Naive thymus-derived CD4-positive, alpha-beta T cell (primary cell): ENCODE results near the gene LGI2. TPM values are rescaled to one million over a fixed set of nuclear protein-coding genes. Genes with fewer than 3 reads are reported as not detected.
A peak's percentile ranks its signal among the peaks of the same experiment; 100 is the strongest.

ENCODE experiments used
- ATAC-seq: fragments of 150-1000 bp; cut with Tn5 transposase; 2 replicates; pipeline ENCODE4 v1.10.0; 2021; ENCODE audit warnings: mild to moderate bottlenecking, moderate library complexity
- CTCF ChIA-PET: fragments of 350-600 bp; sonication (Branson Sonifier 250); formaldehyde crosslinking; loops from one replicate; lab custom pipeline; 2021; ENCODE audit warnings: antibody characterized with exemption; lab: Charles Lee
- POLR2A ChIA-PET: fragments of 350-600 bp; sonication (Branson Sonifier 250); formaldehyde crosslinking; loops from one replicate; lab custom pipeline; 2021; ENCODE audit warnings: antibody characterized with exemption, inconsistent platforms; lab: Charles Lee
- DNase-seq, 9 donors: peaks; one replicate each; pipeline versions ENCODE4 v3.0.0 to v3.0.0-alpha.2; 2020 to 2022; ENCODE audit warnings: mixed read lengths in 1 of 9
- H3K27ac ChIP-seq: one replicate; pipeline ENCODE4 v1.7.0; 2013; ENCODE audit warnings: mild to moderate bottlenecking, low read depth, low read length, moderate library complexity
- H3K27me3 ChIP-seq, 2 donors: one replicate each; pipeline ENCODE4 v1.7.0; 2013; ENCODE audit warnings: low read length in 2 of 2, mild to moderate bottlenecking in 2 of 2, moderate library complexity in 2 of 2; ENCODE audit not compliant: control insufficient read depth in 2 of 2, insufficient read depth in 2 of 2
- H3K36me3 ChIP-seq, 3 experiments: 1 replicate in 2 of 3; 2 replicates in 1 of 3; pipeline ENCODE4 v1.7.0; 2013; ENCODE audit warnings: low read length in 3 of 3, mild to moderate bottlenecking in 3 of 3, moderate library complexity in 1 of 3; ENCODE audit not compliant: insufficient read depth in 3 of 3, control insufficient read depth in 2 of 3
- H3K4me1 ChIP-seq, 2 donors: one replicate each; pipeline ENCODE4 v1.7.0; 2013; ENCODE audit warnings: low read length in 2 of 2, mild to moderate bottlenecking in 2 of 2, moderate library complexity in 1 of 2; ENCODE audit not compliant: control insufficient read depth in 2 of 2, insufficient read depth in 2 of 2
- H3K4me3 ChIP-seq: 2 replicates; pipeline ENCODE4 v1.7.0; 2013; ENCODE audit warnings: mild to moderate bottlenecking, low read length
- H3K9me3 ChIP-seq, 3 experiments: 1 replicate in 2 of 3; 2 replicates in 1 of 3; pipeline ENCODE4 v1.7.0; 2013; ENCODE audit warnings: low read length in 3 of 3; ENCODE audit not compliant: control insufficient read depth in 2 of 3
- H3K27ac Mint-ChIP-seq, 9 donors: one replicate each; pipeline ENCODE4 v1.8.0; 2020 to 2022; ENCODE audit warnings: mixed read lengths in 9 of 9, mild to moderate bottlenecking in 8 of 9, moderate library complexity in 5 of 9, inconsistent platforms in 2 of 9
- H3K27me3 Mint-ChIP-seq, 5 donors: one replicate each; pipeline ENCODE4 v1.8.0; 2021 to 2022; ENCODE audit warnings: mixed read lengths in 5 of 5, mild to moderate bottlenecking in 1 of 5
- H3K36me3 Mint-ChIP-seq, 5 donors: one replicate each; pipeline ENCODE4 v1.8.0; 2020 to 2022; ENCODE audit warnings: mixed read lengths in 5 of 5, mild to moderate bottlenecking in 3 of 5, inconsistent platforms in 1 of 5
- H3K4me1 Mint-ChIP-seq, 7 donors: one replicate each; pipeline ENCODE4 v1.8.0; 2020 to 2022; ENCODE audit warnings: mixed read lengths in 7 of 7, mild to moderate bottlenecking in 3 of 7, inconsistent platforms in 1 of 7
- H3K4me3 Mint-ChIP-seq, 10 donors: one replicate each; pipeline ENCODE4 v1.8.0; 2020 to 2022; ENCODE audit warnings: mild to moderate bottlenecking in 10 of 10, mixed read lengths in 10 of 10, moderate library complexity in 6 of 10, inconsistent platforms in 2 of 10
- H3K9me3 Mint-ChIP-seq, 11 donors: one replicate each; pipeline ENCODE4 v1.8.0; 2020 to 2022; ENCODE audit warnings: mixed read lengths in 11 of 11, mild to moderate bottlenecking in 4 of 11, inconsistent platforms in 1 of 11, moderate library complexity in 1 of 11
- intact Hi-C, 2 donors: fragments of 100-400 bp; cut with micrococcal nuclease; formaldehyde crosslinking; loops; one replicate each; pipeline ENCODE4 v1.15.1; 2023
- polyA plus RNA-seq, 2 donors: library from polyadenylated mRNA; unstranded; fragments of 300-500 nt; fragmentation: Illumina TruSeq; gene quantifications; one replicate each; pipeline ENCODE4 v1.2.3, GENCODE V29; 2021
- total RNA-seq, 6 experiments: library from RNA in 5 of 6; stranded (reverse) in 5 of 6; gene quantifications; 1 replicate in 5 of 6; 2 replicates in 1 of 6; pipeline ENCODE4 v1.2.3 and lab custom pipeline; 2021 to 2026

LGI2 gene
- total and polyA plus RNA-seq, 7 experiments from 2014 or later, result not detected

GRCh38 chr4:25029479-25030276 lies 1.1 kb downstream of the LGI2 start:
- no peak overlapping the region for H3K27ac Mint-ChIP-seq
- ATAC-seq (no peak), DNase-seq (no peak)
- no peaks in the 10 kb centered on the region for H3K9me3 ChIP-seq
- H3K4me3 Mint-ChIP-seq, result peak overlapping the region; percentile 9 to 71 (median 44)
- no peak overlapping the region for H3K27ac ChIP-seq
- no peak overlapping the region for H3K4me3 ChIP-seq
- H3K9me3 Mint-ChIP-seq, result peaks cover 3 to 13% (median 8%) of the 10 kb centered on the region in 11 donors
- ChIA-PET POLR2A (no interaction called here), CTCF (no interaction called here)
- no peaks in the 10 kb centered on the region for H3K36me3 ChIP-seq
- peaks cover 68 to 83% (median 76%) of the 10 kb centered on the region in 5 donors for H3K27me3 Mint-ChIP-seq
- H3K4me1 Mint-ChIP-seq, result peaks cover 0 to 10% (median 6%) of the 10 kb centered on the region in 7 donors
- H3K36me3 Mint-ChIP-seq, result no peaks in the 10 kb centered on the region
- no peaks in the 10 kb centered on the region for H3K4me1 ChIP-seq
- H3K27me3 ChIP-seq, result peaks cover 0 to 4% of the 10 kb centered on the region in 2 donors
- intact Hi-C loops, result no loop called here

- no peak for DNase-seq
- Mint-ChIP-seq H3K4me3 (peak overlapping the region in 3 of 10 donors; percentile 12 to 71 (median 65)), H3K4me1 (peaks cover 0 to 10% (median 6%) of the 10 kb centered on the region in 7 donors), H3K9me3 (peaks cover 0 to 11% (median 2%) of the 10 kb centered on the region in 11 donors), H3K27ac (no peak overlapping the region), H3K36me3 (no peaks in the 10 kb centered on the region), H3K27me3 (peaks cover 69 to 80% (median 76%) of the 10 kb centered on the region in 5 donors)
- no peak for ATAC-seq
- CTCF ChIA-PET, result no interaction called here
- POLR2A ChIA-PET, result no interaction called here
- Histone ChIP-seq H3K4me3 (no peak overlapping the region), H3K27me3 (peaks cover 0 to 4% of the 10 kb centered on the region in 2 donors), H3K9me3 (no peaks in the 10 kb centered on the region), H3K36me3 (no peaks in the 10 kb centered on the region), H3K27ac (no peak overlapping the region), H3K4me1 (no peaks in the 10 kb centered on the region)
- intact Hi-C loops, result no loop called here
Measured at GRCh38 chr4:25028851-25029250, 1.9 kb downstream of the LGI2 start.

GRCh38 chr4:25022766-25023165 lies 8.0 kb downstream of the LGI2 start:
- Histone ChIP-seq H3K27me3 (peaks cover 0 to 4% of the 10 kb centered on the region in 2 donors), H3K4me1 (no peaks in the 10 kb centered on the region), H3K27ac (no peak overlapping the region), H3K4me3 (no peak overlapping the region), H3K9me3 (no peaks in the 10 kb centered on the region), H3K36me3 (no peaks in the 10 kb centered on the region)
- Mint-ChIP-seq H3K27me3 (peaks cover 33 to 68% (median 57%) of the 10 kb centered on the region in 5 donors), H3K36me3 (no peaks in the 10 kb centered on the region), H3K9me3 (peaks cover 0 to 3% (median 0%) of the 10 kb centered on the region in 11 donors), H3K4me3 (no peak overlapping the region), H3K27ac (no peak overlapping the region), H3K4me1 (no peaks in the 10 kb centered on the region)
- CTCF ChIA-PET, result no interaction called here
- ATAC-seq (no peak), DNase-seq (no peak)
- intact Hi-C loops, result no loop called here
- POLR2A ChIA-PET, result no interaction called here

- Mint-ChIP-seq H3K9me3 (peaks cover 0 to 2% (median 0%) of the 10 kb centered on the region in 11 donors), H3K36me3 (no peaks in the 10 kb centered on the region), H3K27me3 (peaks cover 25 to 60% (median 44%) of the 10 kb centered on the region in 5 donors), H3K4me1 (no peaks in the 10 kb centered on the region), H3K27ac (no peak overlapping the region), H3K4me3 (no peak overlapping the region)
- Histone ChIP-seq H3K4me3 (no peak overlapping the region), H3K9me3 (no peaks in the 10 kb centered on the region), H3K36me3 (no peaks in the 10 kb centered on the region), H3K4me1 (no peaks in the 10 kb centered on the region), H3K27me3 (no peaks in the 10 kb centered on the region), H3K27ac (no peak overlapping the region)
- intact Hi-C loops, result no loop called here
- POLR2A ChIA-PET, result no interaction called here
- CTCF ChIA-PET, result no interaction called here
- DNase-seq (no peak), ATAC-seq (no peak)
Measured at GRCh38 chr4:25021216-25021615, 9.5 kb downstream of the LGI2 start.

- no peaks in the 10 kb centered on the region for H3K4me1 Mint-ChIP-seq
- H3K27ac ChIP-seq, result no peak overlapping the region
- H3K36me3 ChIP-seq, result no peaks in the 10 kb centered on the region
- H3K4me1 ChIP-seq, result no peaks in the 10 kb centered on the region
- ATAC-seq (no peak), DNase-seq (no peak)
- no peak overlapping the region for H3K4me3 Mint-ChIP-seq
- H3K4me3 ChIP-seq, result no peak overlapping the region
- H3K9me3 Mint-ChIP-seq, result peaks cover 0 to 2% (median 0%) of the 10 kb centered on the region in 11 donors
- peaks cover 18 to 50% (median 37%) of the 10 kb centered on the region in 5 donors for H3K27me3 Mint-ChIP-seq
- no peaks in the 10 kb centered on the region for H3K9me3 ChIP-seq
- H3K27ac Mint-ChIP-seq, result no peak overlapping the region
- ChIA-PET POLR2A (no interaction called here), CTCF (interaction anchor here (0.7 kb wide), 1 partner anchor 14 kb away, joined by 4 read pairs; no protein-coding TSS in a partner anchor)
- no peaks in the 10 kb centered on the region for H3K27me3 ChIP-seq
- no peaks in the 10 kb centered on the region for H3K36me3 Mint-ChIP-seq
- intact Hi-C loops, result no loop called here
Measured at GRCh38 chr4:25020236-25020635, 10.5 kb downstream of the LGI2 start.

GRCh38 chr4:25019501-25019900 lies 11.2 kb downstream of the LGI2 start:
- CTCF ChIA-PET, result no interaction called here
- H3K36me3 Mint-ChIP-seq, result no peaks in the 10 kb centered on the region
- POLR2A ChIA-PET, result no interaction called here
- Histone ChIP-seq H3K27me3 (no peaks in the 10 kb centered on the region), H3K36me3 (no peaks in the 10 kb centered on the region), H3K4me3 (no peak overlapping the region), H3K9me3 (no peaks in the 10 kb centered on the region), H3K4me1 (no peaks in the 10 kb centered on the region), H3K27ac (no peak overlapping the region)
- DNase-seq (no peak), ATAC-seq (no peak)
- no peaks in the 10 kb centered on the region for H3K4me1 Mint-ChIP-seq
- intact Hi-C loops, result no loop called here
- peaks cover 15 to 45% (median 30%) of the 10 kb centered on the region in 5 donors for H3K27me3 Mint-ChIP-seq
- H3K27ac Mint-ChIP-seq, result no peak overlapping the region
- H3K9me3 Mint-ChIP-seq, result peaks cover 0 to 2% (median 0%) of the 10 kb centered on the region in 11 donors
- H3K4me3 Mint-ChIP-seq, result no peak overlapping the region
